Activated CD4-positive, alpha-beta T cell treated with anti-CD3 and anti-CD28 coated beads, Interleukin-2, amount 50 U/mL, for 48 hours (primary cell): ENCODE data around the gene USH1C.

Source experiments
- DNase-seq, 2 experiments: peaks; one replicate each; pipeline ENCODE4 v3.0.0-alpha.2; 2020

USH1C gene

GRCh38 chr11:17496406-17496805, 47.8 kb downstream of the USH1C start:
- no peak for DNase-seq

- no peak for DNase-seq
Measured at GRCh38 chr11:17494019-17494418, 50.2 kb downstream of the USH1C start.

GRCh38 chr11:17490938-17491337, 53.3 kb downstream of the USH1C start:
- no peak for DNase-seq

GRCh38 chr11:17490232-17490631, 54.0 kb downstream of the USH1C start:
- no peak for DNase-seq

GRCh38 chr11:17489751-17490150, 54.5 kb downstream of the USH1C start:
- no peak for DNase-seq

- DNase-seq = no peak
Measured at GRCh38 chr11:17488563-17488962, 55.7 kb downstream of the USH1C start.

- no peak for DNase-seq
Measured at GRCh38 chr11:17486646-17487045, 57.6 kb downstream of the USH1C start.

- no peak for DNase-seq
Measured at GRCh38 chr11:17483505-17483904, 60.7 kb downstream of the USH1C start.

- DNase-seq = no peak
Measured at GRCh38 chr11:17481905-17482304, 62.3 kb downstream of the USH1C start.

- no peak for DNase-seq
Measured at GRCh38 chr11:17479284-17480214, 64.7 kb downstream of the USH1C start.

- no peak for DNase-seq
Measured at GRCh38 chr11:17478070-17478469, 66.1 kb downstream of the USH1C start.

GRCh38 chr11:17477361-17477760, 66.9 kb downstream of the USH1C start:
- DNase-seq = no peak

GRCh38 chr11:17477084-17477333, 67.2 kb downstream of the USH1C start:
- no peak for DNase-seq

- DNase-seq = no peak
Measured at GRCh38 chr11:17476317-17477083, 67.7 kb downstream of the USH1C start, which contains the start of gene ABCC8. TSS of gene ABCC8 (minus strand) at chr11:17476845. CDS start at chr11:17476776, 69 bp downstream.

- DNase-seq = no peak
Measured at GRCh38 chr11:17475666-17476316, 68.4 kb downstream of the USH1C start.

GRCh38 chr11:17473071-17473744, 71.0 kb downstream of the USH1C start:
- DNase-seq = no peak

GRCh38 chr11:17472467-17472866, 71.7 kb downstream of the USH1C start:
- no peak for DNase-seq

GRCh38 chr11:17471501-17471900, 72.7 kb downstream of the USH1C start:
- DNase-seq = no peak

- no peak for DNase-seq
Measured at GRCh38 chr11:17469998-17470397, 74.2 kb downstream of the USH1C start.

GRCh38 chr11:17468122-17468521, 76.1 kb downstream of the USH1C start:
- no peak for DNase-seq

GRCh38 chr11:17463546-17464174, 80.6 kb downstream of the USH1C start:
- no peak for DNase-seq

- DNase-seq = no peak
Measured at GRCh38 chr11:17462940-17463339, 81.3 kb downstream of the USH1C start.

GRCh38 chr11:17460406-17460805, 83.8 kb downstream of the USH1C start:
- no peak for DNase-seq
